T-helper 1 cell (primary cell): Measurements from ENCODE around the gene APOL4.

Experiments
- DNase-seq, 5 donors: peaks; one replicate each; pipeline ENCODE4 v3.0.0-alpha.2; 2012 to 2020

Gene APOL4

DNA sequence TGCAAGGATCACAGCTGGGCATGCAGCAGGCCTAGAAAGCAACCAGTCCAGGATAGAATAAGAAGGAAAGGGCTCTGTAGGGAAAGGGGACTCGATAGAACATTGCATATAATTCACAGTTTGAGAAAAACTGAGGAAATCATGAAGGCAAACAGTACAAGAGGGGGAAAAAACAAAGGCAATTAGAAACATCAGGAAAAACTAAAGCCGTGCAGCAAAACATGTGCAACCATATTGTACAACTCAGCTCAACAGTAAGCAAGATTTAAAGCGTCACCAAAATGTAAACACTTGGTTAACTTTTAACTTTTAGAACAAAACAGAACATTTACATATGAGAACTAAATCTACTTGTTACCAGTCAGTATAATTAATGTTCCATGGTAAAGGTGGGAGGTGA, 49.5 kb downstream of the APOL4 start:
- no peak for DNase-seq

DNA sequence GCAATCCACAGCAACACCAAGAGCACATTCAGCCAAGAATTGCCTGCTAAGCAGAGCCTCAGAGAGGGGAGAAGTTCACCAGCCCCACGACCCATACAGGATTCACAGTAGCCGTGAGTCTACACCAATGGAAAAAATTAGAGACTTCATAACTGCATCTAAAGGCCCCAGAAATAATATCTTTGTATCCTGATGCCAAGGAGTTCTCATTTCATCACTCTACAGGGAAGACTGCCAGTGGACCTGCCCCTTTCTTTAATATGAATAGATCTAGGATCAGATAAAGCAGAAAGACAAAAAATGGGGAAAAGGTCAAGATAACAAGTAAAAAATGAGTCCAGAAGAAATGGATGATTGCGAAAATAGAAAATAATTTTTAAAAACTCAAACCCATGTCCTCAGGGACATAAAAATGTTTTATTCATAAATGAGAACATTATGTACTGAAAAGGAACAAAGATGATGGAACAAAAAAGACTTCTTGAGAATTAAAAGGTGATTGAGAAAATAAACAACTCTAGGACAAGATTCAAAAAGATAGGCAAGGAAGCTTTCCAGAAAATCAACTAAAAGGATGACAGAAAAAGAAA, 50.5 kb downstream of the APOL4 start:
- DNase-seq, result no peak

DNA sequence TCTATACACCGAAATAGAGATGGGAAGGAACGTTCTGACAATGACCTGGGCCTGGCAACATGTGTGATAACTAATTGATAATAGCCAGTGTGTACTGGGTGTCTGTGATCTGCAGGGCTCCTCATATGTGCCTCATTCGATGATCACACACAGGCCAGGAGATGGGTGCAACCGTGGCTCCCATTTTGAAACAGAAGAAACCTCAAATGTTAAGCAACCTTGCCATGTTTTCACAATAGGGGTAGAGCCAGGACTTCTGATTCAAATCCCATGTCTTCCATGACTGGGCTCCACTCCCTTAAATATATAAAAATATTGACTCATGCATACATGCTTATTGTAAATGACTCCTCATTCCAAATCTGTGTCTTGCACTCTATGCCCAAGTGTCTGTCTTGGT, 52.2 kb downstream of the APOL4 start:
- DNase-seq, result no peak

DNA sequence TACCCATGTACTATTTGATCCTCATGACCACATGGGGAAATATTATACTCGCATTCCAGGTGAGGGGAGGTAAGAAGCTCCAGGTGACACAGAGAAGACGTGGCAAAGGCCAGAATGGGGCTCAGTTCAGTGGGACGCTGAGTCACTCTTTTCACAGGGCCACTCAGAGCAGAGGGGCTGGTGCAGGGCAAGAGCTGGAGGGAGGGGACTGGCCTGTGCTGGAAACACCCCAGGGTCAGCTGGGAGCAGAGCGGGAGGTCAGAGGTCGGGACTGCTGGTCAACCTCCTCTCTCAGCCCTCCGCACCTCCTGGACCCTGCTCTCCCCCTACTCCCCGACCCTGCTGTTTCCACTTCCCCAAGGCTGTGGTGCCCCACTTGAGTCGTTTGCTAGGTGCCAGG, 53.2 kb downstream of the APOL4 start:
- no peak for DNase-seq

DNA sequence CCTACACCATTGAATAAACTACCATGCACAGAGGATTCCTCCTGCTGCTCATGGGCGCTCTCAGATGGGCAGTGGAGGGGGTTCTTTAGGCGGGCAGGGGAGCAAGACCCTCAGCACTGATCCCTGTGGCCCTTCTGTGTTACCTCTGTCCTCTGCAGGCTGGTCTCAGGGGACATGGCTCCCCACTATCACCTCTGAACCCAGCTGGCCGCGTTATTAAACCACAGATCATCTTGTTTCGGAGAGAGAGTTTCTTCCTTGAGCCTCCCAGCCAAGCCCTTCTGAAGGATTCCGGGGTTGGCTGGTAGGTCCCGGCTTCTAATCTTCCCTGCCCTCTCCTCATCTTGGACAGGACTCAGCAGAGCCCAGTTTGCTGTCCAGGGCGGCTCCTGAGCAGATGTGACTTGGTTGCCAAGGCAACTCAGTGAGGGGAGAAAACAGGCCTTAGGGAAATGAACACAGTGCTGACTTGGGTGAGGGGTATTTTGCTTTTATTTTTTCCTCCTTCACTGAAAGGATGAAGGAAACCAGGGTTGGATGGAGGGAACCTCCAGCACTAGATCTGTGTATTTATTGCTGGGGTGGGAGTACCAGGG, 54.3 kb downstream of the APOL4 start:
- DNase-seq, result no peak

DNA sequence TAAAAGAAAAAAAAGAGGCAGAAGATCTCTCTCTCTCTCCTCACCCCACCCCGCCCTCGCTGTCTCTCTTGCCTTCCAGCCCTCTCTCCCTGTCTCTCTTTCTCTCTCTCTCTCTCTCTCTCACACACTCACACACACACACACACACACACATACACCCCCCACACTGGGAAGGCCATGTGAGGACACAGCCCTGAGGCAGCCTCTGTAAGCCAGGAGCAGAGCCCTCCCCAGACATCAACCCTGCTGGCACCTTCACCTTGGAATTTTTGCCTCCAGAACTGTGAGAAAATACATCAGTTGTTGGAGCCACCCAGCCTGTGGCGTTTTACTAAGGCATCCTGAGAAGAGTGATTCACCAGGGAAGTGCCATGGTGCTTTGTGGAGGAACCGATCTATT, 55.7 kb downstream of the APOL4 start:
- no peak for DNase-seq

DNA sequence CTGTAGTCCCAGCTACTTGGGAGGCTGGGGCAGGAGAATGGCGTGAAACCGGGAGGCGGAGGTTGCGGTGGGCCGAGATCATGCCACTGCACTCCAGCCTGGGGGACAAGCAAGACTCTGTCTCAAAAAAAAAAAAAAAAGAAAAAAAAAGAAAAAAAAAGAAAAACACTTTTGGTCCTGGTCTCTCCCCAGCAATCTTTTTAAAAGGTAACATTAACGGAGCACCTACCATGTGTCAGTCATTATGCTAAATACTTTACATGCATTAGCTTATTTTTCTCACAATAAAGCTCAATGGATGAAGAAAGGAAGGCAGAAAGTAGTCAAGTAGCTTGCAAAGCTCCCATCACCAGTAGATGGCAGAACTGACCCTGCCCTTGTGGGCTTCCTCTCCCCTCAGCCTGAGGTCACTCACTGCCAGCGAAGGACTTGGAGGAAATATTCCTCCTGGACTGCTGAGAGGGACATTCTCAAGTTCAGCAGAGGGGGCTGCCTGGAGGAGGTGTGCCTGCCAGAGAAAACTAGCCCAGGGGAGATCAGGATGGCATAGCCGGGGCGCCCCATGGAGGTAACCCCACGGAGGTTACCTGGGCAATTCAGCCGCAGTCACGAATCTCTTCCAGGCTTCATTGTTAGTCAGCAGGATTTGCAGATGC, 56.6 kb downstream of the APOL4 start:
- DNase-seq, result peak in 1 of 5 donors; percentile 37

DNA sequence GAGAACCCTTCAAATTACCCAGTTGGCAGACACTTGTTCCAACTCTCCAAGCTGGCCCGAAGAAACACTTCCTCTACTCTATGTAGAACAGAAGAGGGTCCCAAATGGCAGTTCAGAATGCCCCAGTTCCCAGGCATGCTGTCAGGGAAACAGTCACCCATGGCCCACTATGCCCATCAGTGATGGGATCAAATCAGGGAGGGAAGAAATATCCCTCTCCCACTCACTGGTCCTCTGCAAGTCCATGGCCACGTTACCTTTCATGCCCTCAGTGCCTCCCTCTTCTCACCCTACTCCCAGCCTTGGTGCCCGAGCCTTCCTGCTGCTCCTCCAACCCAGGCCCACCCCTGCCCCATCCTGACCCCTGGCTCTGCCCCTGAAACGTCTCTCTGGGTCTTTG, 57.7 kb downstream of the APOL4 start:
- no peak for DNase-seq

DNA sequence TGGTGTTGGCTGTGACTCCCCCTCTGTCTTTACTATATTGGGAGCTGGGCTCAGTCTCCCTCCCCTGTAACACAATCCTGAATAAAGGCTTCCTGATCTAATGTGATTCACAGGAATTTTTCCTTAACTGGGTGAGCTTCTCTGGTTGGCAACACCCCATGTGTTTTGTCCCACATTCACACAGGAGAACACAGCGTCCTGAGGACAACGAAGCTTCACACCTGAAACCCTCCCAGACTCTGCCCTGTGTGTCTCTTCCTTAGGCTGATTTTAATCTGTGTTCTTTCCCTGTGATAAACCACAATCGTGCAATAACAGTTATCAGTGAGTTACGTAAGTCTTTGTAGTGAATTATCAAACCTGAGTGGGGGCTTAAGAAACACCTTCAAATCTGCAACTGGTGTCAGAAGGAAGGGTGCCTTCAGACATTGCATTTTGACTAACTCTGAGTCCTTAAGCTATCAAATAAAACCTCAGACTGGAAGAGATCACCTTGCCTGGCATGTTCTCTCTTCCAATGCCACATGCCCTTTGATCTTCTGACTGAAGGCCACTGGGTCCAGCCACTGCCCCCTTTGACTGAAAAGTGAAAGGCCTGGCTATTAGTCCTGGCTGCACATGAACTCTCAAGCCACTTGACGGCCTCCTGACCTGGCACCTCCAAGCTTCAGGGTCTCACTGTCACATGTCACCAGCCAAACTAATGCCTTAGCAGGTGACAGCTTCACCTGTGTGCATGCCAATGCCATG, 58.4 kb downstream of the APOL4 start:
- DNase-seq, result no peak

DNA sequence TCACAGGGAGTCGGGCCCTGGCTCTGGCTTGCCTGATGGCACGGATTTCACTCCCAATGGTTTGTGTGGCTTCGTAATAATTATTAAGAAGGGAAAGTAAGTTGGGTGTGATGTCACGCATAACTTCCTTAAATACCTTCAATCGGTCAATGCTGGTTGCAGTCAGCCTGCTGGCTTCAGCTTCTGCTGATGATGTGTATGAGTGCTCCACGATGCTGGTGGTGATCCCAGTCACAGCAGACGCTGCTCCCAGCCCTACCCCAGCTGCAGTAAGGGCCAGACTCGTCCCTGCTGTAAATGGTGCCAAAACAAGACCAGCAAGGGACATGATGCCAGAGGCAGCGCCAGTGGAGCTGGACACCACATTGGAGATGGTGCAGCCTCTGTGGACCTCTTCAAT, 60.1 kb downstream of the APOL4 start:
- no peak for DNase-seq
